ENCODE measurements around the gene TNFRSF17. TPM values are rescaled to one million over a fixed set of nuclear protein-coding genes. Genes with fewer than 3 reads are reported as not detected.
A peak's percentile ranks its signal among the peaks of the same experiment; 100 is the strongest.

TNFRSF17 gene
- total and polyA plus RNA-seq, 2 of the 13 experiments (the other 11 are each of a cell fraction or from before 2014, with no cell fraction given) = not detected

DNA sequence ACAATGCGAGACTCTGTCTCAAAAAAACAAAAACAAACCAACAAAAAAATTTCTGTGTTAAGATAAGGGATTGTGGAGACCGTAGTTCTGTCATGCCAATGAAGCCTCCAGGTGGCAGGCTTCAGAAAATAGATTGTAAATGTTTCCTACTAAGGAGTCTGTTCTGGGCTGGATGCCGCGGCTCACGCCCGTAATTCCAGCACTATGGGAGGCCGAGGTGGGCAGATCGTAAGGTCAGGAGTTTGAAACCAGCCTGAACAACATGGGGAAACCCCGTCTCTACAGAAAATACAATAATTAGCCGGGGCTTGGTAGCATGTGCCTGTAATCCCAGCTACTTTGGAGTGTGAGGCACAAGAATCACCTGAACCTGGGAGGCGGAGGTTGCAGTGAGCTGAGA is 7.1 kb downstream of the TNFRSF17 start (continued):
- TF ChIP-seq, protein P1, sequence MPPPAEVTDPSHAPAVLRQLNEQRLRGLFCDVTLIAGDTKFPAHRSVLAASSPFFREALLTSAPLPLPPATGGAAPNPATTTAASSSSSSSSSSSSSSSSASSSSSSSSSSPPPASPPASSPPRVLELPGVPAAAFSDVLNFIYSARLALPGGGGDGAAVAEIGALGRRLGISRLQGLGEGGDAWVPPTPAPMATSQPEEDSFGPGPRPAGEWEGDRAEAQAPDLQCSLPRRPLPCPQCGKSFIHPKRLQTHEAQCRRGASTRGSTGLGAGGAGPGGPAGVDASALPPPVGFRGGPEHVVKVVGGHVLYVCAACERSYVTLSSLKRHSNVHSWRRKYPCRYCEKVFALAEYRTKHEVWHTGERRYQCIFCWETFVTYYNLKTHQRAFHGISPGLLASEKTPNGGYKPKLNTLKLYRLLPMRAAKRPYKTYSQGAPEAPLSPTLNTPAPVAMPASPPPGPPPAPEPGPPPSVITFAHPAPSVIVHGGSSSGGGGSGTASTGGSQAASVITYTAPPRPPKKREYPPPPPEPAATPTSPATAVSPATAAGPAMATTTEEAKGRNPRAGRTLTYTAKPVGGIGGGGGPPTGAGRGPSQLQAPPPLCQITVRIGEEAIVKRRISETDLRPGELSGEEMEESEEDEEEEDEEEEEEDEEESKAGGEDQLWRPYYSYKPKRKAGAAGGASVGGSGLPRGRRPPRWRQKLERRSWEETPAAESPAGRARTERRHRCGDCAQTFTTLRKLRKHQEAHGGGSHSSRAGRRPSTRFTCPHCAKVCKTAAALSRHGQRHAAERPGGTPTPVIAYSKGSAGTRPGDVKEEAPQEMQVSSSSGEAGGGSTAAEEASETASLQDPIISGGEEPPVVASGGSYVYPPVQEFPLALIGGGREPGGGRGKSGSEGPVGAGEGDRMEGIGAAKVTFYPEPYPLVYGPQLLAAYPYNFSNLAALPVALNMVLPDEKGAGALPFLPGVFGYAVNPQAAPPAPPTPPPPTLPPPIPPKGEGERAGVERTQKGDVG (CRISPR knock-in tag; IDR thresholded peaks at IDR 0.05; ENCODE audit: borderline replicate concordance) = 0 out of 2 replicates have a peak, but pooled peaks have one; percentile 39
- TF ChIP-seq ZNF839 (CRISPR knock-in tag; IDR thresholded peaks at IDR 0.05; ENCODE audit: borderline replicate concordance) = no peak
- no peak for TF ChIP-seq ZFP82 (CRISPR knock-in tag; IDR thresholded peaks at IDR 0.05; ENCODE audit: borderline replicate concordance)
- 0 out of 2 replicates have a peak, but pooled peaks have one; percentile 32 for TF ChIP-seq ZNF124 (CRISPR knock-in tag; IDR thresholded peaks at IDR 0.05)
- TF ChIP-seq ZNF260 (CRISPR knock-in tag; IDR thresholded peaks at IDR 0.05; ENCODE audit: borderline replicate concordance, low read depth) = 0 out of 2 replicates have a peak, but pooled peaks have one; percentile 32
- TF ChIP-seq SMAD1 (CRISPR knock-in tag; IDR thresholded peaks at IDR 0.05; ENCODE audit: borderline replicate concordance, low read depth) = no peak
- no peak for TF ChIP-seq ZNF747 (CRISPR knock-in tag; IDR thresholded peaks at IDR 0.05; ENCODE audit: borderline replicate concordance)
- no peak for TF ChIP-seq PAX8 (CRISPR knock-in tag; IDR thresholded peaks at IDR 0.05; ENCODE audit: borderline replicate concordance)
- TF ChIP-seq ZSCAN21 (CRISPR knock-in tag; IDR thresholded peaks at IDR 0.05; ENCODE audit: borderline replicate concordance) = no peak
- TF ChIP-seq, protein P2, sequence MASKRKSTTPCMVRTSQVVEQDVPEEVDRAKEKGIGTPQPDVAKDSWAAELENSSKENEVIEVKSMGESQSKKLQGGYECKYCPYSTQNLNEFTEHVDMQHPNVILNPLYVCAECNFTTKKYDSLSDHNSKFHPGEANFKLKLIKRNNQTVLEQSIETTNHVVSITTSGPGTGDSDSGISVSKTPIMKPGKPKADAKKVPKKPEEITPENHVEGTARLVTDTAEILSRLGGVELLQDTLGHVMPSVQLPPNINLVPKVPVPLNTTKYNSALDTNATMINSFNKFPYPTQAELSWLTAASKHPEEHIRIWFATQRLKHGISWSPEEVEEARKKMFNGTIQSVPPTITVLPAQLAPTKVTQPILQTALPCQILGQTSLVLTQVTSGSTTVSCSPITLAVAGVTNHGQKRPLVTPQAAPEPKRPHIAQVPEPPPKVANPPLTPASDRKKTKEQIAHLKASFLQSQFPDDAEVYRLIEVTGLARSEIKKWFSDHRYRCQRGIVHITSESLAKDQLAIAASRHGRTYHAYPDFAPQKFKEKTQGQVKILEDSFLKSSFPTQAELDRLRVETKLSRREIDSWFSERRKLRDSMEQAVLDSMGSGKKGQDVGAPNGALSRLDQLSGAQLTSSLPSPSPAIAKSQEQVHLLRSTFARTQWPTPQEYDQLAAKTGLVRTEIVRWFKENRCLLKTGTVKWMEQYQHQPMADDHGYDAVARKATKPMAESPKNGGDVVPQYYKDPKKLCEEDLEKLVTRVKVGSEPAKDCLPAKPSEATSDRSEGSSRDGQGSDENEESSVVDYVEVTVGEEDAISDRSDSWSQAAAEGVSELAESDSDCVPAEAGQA (IDR thresholded peaks at IDR 0.05; ENCODE audit: low read depth) = no peak
- TF ChIP-seq, protein P2 (CRISPR knock-in tag; IDR thresholded peaks at IDR 0.05; ENCODE audit: borderline replicate concordance) = 0 out of 2 replicates have a peak, but pooled peaks have one; percentile 42
- TF ChIP-seq RBM22 (optimal IDR thresholded peaks at IDR 0.05; ENCODE audit: low read length) = no peak
- no peak for TF ChIP-seq PAWR (CRISPR knock-in tag; IDR thresholded peaks at IDR 0.05; ENCODE audit: borderline replicate concordance)
- TF ChIP-seq NCOA2 (CRISPR knock-in tag; IDR thresholded peaks at IDR 0.05) = no peak
- no peak for TF ChIP-seq GFI1 (CRISPR knock-in tag; IDR thresholded peaks at IDR 0.05; ENCODE audit: borderline replicate concordance)
- TF ChIP-seq ZNF766 (CRISPR knock-in tag; IDR thresholded peaks at IDR 0.05; ENCODE audit: borderline replicate concordance) = no peak
- no peak for TF ChIP-seq TARDBP (CRISPR knock-in tag; IDR thresholded peaks at IDR 0.05)
- TF ChIP-seq ELF3 (CRISPR knock-in tag; IDR thresholded peaks at IDR 0.05) = peak; percentile 18; the same call in 1 of the 2 replicates
- TF ChIP-seq MXD4 (CRISPR knock-in tag; IDR thresholded peaks at IDR 0.05) = no peak
- TF ChIP-seq SMYD3 (CRISPR knock-in tag; IDR thresholded peaks at IDR 0.05) = no peak
- no peak for TF ChIP-seq ZNF282 (IDR thresholded peaks at IDR 0.05; ENCODE audit: partially characterized antibody)
- TF ChIP-seq ZNF232 (CRISPR knock-in tag; IDR thresholded peaks at IDR 0.05; ENCODE audit: borderline replicate concordance) = no peak
- TF ChIP-seq KDM1A (CRISPR knock-in tag; IDR thresholded peaks at IDR 0.05) = no peak
- no peak for TF ChIP-seq DMAP1 (CRISPR knock-in tag; IDR thresholded peaks at IDR 0.05)

Measured in HepG2 (cell line).